GM19099 (cell line): Measurements from ENCODE around the gene SLC15A3.

Experiments
- POLR2A ChIP-seq: IDR thresholded peaks from 3 replicates; pipeline ENCODE4 v1.6.1; 2011; ENCODE audit warnings: low read depth; ENCODE audit not compliant: insufficient read length; ENCODE audit errors: extremely low read depth

Gene SLC15A3

GRCh38 chr11:60919320-60919719, 32.7 kb downstream of the SLC15A3 start:
- no peak for TF ChIP-seq POLR2A

GRCh38 chr11:60918939-60919265, 33.1 kb downstream of the SLC15A3 start:
- no peak for TF ChIP-seq POLR2A

- TF ChIP-seq POLR2A = no peak
These were observed 33.6 kb downstream of the SLC15A3 start for GRCh38 chr11:60918251-60918938.

- TF ChIP-seq POLR2A = no peak
These were observed 34.7 kb downstream of the SLC15A3 start for GRCh38 chr11:60917267-60917666.

GRCh38 chr11:60916669-60917206, 35.2 kb downstream of the SLC15A3 start:
- TF ChIP-seq POLR2A = no peak

GRCh38 chr11:60915248-60915914, 36.6 kb downstream of the SLC15A3 start:
- TF ChIP-seq POLR2A = peak; percentile 50

GRCh38 chr11:60914633-60915247, 37.2 kb downstream of the SLC15A3 start:
- no peak for TF ChIP-seq POLR2A

GRCh38 chr11:60913793-60914632, 38.0 kb downstream of the SLC15A3 start, which contains the start of gene TMEM109:
TMEM109 (plus strand) TSS chr11:60914158; CDS start chr11:60919694, 5,536 bp downstream.
- TF ChIP-seq POLR2A = peak; percentile 52

- TF ChIP-seq POLR2A = no peak
These were observed 39.0 kb downstream of the SLC15A3 start for GRCh38 chr11:60912851-60913528.

GRCh38 chr11:60912223-60912850, 39.6 kb downstream of the SLC15A3 start:
- no peak for TF ChIP-seq POLR2A

GRCh38 chr11:60910711-60911380, 41.1 kb downstream of the SLC15A3 start:
- TF ChIP-seq POLR2A = no peak

- peak; percentile 20 for TF ChIP-seq POLR2A
These were observed 41.7 kb downstream of the SLC15A3 start for GRCh38 chr11:60910281-60910687.

- TF ChIP-seq POLR2A = no peak
These were observed 43.2 kb downstream of the SLC15A3 start for GRCh38 chr11:60908803-60909202.
